ENCODE measurements around the gene LINC01488. TPM values are rescaled to one million over a fixed set of nuclear protein-coding genes. Genes with fewer than 3 reads are reported as not detected.

Gene LINC01488
- total RNA-seq, 1 donor from 2014 or later: not detected

DNA sequence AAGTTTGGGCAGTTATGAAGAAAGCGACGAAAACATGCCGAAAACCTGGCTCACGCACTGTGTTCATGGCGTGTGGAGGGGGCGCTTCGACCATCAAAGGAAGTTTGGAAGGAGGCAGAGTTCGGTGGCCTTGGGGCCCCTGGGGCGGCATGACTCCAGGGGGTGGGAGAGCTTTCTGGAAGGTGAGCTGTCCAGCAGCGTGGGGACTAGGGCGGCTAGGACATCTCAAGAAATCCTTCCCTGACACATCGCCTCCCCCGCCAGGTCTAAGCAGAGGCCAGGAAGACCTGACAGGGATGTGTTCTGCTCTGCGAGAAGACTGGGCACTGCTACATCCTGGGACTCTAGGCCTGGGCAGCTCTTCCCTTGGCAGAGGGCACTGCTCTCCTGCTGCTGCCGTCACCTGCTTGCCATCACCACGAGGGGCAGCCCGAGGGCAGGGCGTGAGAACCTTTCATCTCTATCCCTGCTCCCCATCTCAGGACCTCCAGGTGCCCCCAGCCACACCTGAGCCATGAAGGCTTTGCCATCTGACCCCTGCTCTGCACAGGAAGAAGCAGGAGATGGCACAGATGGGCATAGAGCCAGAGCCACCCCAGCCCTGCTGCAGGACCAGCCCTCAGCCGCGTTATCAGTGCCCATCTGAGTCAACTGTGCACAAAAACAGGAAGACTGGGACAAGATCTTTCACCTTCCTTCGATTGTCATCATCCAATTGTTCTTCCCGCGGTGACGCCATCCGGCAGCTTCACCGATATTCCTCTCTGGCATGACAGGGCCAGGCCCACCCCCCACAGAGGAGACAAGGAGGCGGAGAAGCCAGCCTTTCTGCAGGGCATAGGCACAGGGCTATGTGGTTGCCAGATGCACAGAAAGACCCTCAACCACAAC, 12.7 kb downstream of the LINC01488 start:
- ATAC-seq (ENCODE audit: low read depth): no peak
- no peak for DNase-seq
- Mint-ChIP-seq H3K27me3 (peaks cover 6% of the 10 kb centered on the region), H3K4me3 (no peak overlapping the region), H3K36me3 (ENCODE audit: low read depth) (no peaks in the 10 kb centered on the region), H3K9me3 (no peaks in the 10 kb centered on the region), H3K4me1 (no peaks in the 10 kb centered on the region), H3K27ac (no peak overlapping the region)
- CTCF ChIA-PET: no interaction called here
- TF ChIP-seq, protein P1, sequence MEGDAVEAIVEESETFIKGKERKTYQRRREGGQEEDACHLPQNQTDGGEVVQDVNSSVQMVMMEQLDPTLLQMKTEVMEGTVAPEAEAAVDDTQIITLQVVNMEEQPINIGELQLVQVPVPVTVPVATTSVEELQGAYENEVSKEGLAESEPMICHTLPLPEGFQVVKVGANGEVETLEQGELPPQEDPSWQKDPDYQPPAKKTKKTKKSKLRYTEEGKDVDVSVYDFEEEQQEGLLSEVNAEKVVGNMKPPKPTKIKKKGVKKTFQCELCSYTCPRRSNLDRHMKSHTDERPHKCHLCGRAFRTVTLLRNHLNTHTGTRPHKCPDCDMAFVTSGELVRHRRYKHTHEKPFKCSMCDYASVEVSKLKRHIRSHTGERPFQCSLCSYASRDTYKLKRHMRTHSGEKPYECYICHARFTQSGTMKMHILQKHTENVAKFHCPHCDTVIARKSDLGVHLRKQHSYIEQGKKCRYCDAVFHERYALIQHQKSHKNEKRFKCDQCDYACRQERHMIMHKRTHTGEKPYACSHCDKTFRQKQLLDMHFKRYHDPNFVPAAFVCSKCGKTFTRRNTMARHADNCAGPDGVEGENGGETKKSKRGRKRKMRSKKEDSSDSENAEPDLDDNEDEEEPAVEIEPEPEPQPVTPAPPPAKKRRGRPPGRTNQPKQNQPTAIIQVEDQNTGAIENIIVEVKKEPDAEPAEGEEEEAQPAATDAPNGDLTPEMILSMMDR (IDR thresholded peaks at IDR 0.05): no peak
- POLR2A ChIA-PET: no interaction called here
- intact Hi-C loops (cut with micrococcal nuclease): no loop called here

DNA sequence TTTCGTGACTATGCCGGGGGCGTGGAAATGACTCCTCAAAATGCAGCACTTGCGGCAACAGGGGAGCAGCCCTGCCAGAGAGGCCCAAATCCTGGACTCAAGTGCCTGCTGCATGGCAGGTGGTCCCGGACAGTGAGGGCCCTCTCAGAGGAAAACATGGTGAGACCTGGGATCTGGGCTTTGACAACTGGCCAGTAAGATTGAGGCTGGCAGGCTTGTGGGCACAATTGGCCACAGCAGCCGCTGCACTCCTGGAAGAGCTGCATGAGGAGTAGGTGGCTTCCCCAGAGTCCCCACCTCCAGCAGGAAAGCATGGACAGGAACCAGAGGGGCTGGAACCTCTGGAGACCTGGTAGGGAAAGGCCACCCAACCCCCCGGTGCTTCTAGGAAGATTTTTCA, 13.4 kb downstream of the LINC01488 start:
- no peak for DNase-seq
- Mint-ChIP-seq H3K9me3 (no peaks in the 10 kb centered on the region), H3K27ac (no peak overlapping the region), H3K36me3 (ENCODE audit: low read depth) (no peaks in the 10 kb centered on the region), H3K4me1 (no peaks in the 10 kb centered on the region), H3K27me3 (peaks cover 6% of the 10 kb centered on the region), H3K4me3 (no peak overlapping the region)
- intact Hi-C loops (cut with micrococcal nuclease): no loop called here
- TF ChIP-seq, protein P1 (IDR thresholded peaks at IDR 0.05): no peak
- ATAC-seq (ENCODE audit: low read depth): no peak
- CTCF ChIA-PET: no interaction called here
- POLR2A ChIA-PET: no interaction called here

DNA sequence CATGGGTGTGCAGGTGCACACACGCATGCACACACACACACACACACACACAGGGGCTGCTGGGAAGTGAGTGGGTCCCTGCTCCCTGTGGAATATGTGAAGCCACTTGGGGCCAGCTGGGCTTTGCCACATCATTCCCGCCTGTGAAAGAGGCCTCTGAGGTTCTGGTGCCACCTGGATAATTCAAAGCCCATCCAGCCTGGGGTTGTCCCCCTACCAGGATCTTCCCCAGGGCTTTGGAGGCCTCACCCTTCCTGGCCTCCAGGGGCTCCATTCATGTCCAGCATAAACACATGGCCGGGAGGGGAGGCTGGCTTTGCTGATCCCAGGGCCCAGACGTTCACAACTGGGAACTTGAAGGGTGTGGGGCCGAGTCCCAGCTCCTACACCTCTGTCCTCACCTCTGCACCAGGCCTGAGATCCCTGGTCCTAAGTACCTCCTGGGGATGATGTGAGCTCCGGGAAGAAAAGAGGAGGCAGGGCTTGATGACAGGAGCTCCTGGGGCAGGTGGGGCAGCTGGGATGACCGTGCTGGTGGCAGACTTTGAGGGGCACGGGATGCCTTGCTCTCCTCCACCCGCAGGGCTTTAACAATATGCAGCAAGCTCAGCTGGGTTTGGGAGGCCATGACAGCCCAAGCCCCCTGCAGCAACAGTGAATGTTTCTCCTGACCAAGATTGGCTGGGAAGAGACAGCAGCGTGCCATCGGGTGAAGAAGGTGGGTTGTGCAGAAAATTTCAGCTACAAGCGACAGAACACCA, 14.2 kb downstream of the LINC01488 start:
- Mint-ChIP-seq H3K27ac (no peak overlapping the region), H3K4me1 (no peaks in the 10 kb centered on the region), H3K36me3 (ENCODE audit: low read depth) (no peaks in the 10 kb centered on the region), H3K27me3 (peaks cover 6% of the 10 kb centered on the region), H3K9me3 (no peaks in the 10 kb centered on the region), H3K4me3 (no peak overlapping the region)
- ATAC-seq (ENCODE audit: low read depth) (no peak), DNase-seq (no peak)
- CTCF ChIA-PET: no interaction called here
- TF ChIP-seq, protein P1 (IDR thresholded peaks at IDR 0.05): no peak
- POLR2A ChIA-PET: no interaction called here
- intact Hi-C loops (cut with micrococcal nuclease): no loop called here

DNA sequence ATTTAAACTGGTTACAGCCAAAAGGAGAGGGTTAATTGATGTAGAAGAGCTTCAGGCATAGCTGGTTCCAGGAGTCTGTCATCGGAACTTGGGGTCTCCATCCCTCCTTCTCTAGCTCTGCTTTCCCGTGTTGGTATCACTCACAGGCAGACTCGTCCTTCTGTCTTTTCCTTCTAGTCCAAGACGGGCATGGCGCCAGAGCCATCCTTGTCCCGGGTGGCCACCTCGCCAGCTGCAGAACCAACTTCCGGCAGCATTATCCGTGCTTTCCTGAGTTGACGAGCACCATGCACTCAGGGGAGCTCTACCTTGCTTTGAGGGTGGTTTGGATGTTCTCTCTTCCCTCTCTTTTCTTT, 14.7 kb downstream of the LINC01488 start:
- Mint-ChIP-seq H3K27ac (no peak overlapping the region), H3K27me3 (peaks cover 6% of the 10 kb centered on the region), H3K9me3 (no peaks in the 10 kb centered on the region), H3K4me1 (no peaks in the 10 kb centered on the region), H3K36me3 (ENCODE audit: low read depth) (no peaks in the 10 kb centered on the region), H3K4me3 (no peak overlapping the region)
- no peak for ATAC-seq (ENCODE audit: low read depth)
- TF ChIP-seq, protein P1 (IDR thresholded peaks at IDR 0.05): no peak
- ChIA-PET POLR2A (no interaction called here), CTCF (no interaction called here)
- no peak for DNase-seq
- intact Hi-C loops (cut with micrococcal nuclease): no loop called here

DNA sequence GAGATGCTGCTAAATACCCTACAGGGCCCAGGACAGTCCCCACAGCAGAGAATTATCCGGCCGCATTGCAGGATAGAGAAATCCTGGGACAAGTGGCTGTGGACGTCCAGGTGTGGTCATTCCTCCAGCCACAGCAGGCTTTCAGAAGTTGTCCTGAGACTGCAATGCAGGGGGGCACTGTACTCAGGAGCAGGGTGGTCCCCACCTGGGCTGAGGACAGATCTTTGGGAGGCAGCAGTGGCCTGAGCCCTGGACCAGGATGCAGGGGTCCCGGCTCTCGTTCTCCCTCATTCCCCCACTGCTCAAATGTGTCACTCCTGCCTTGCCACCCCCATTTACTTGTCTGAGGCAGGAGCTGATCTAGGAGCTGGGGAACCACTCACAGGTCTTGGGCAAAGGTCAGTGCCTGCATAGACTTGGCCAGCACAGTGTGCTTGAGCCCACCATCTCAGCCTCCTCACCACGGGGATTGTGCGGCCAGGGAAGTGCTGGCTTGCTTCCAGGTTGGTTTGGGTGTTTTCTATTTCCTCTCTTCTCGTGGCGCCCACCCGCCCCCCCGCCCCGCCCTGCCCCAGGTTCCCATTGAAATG, 15.3 kb downstream of the LINC01488 start:
- ATAC-seq (ENCODE audit: low read depth) (no peak), DNase-seq (no peak)
- no peaks in the 10 kb centered on the region for H3K4me1 Mint-ChIP-seq
- intact Hi-C loops (cut with micrococcal nuclease): no loop called here
- POLR2A ChIA-PET: no interaction called here
- no peak overlapping the region for H3K4me3 Mint-ChIP-seq
- H3K27ac Mint-ChIP-seq: no peak overlapping the region
- TF ChIP-seq, protein P1 (IDR thresholded peaks at IDR 0.05): no peak
- no peaks in the 10 kb centered on the region for H3K36me3 Mint-ChIP-seq (ENCODE audit: low read depth)
- CTCF ChIA-PET: no interaction called here
- H3K27me3 Mint-ChIP-seq: peaks cover 6% of the 10 kb centered on the region
- no peaks in the 10 kb centered on the region for H3K9me3 Mint-ChIP-seq
